ENCODE results near the gene ODAD4.

Gene ODAD4

GRCh38 chr17:41957869-41958439 lies 27.5 kb downstream of the ODAD4 start:
- no peak for DNase-seq (ENCODE audit: low read depth in 1 of 2, low spot score in 1 of 2)
- Histone ChIP-seq H3K27ac (replicated peaks) (no peak overlapping the region), H3K27me3 (ENCODE audit: insufficient read depth, poor library complexity, severe bottlenecking) (no peaks in the 10 kb centered on the region), H3K4me3 (replicated peaks; ENCODE audit: insufficient read depth, low read length) (no peak overlapping the region)
- no peak for TF ChIP-seq POLR2AphosphoS5 (IDR thresholded peaks at IDR 0.05; ENCODE audit: low read depth)
- no peak for TF ChIP-seq CTCF (IDR thresholded peaks at IDR 0.05; ENCODE audit: insufficient read depth, low read length)
- no peak for TF ChIP-seq SPI1 (IDR thresholded peaks at IDR 0.05; ENCODE audit: borderline replicate concordance, low read depth)
- TF ChIP-seq, protein P1, sequence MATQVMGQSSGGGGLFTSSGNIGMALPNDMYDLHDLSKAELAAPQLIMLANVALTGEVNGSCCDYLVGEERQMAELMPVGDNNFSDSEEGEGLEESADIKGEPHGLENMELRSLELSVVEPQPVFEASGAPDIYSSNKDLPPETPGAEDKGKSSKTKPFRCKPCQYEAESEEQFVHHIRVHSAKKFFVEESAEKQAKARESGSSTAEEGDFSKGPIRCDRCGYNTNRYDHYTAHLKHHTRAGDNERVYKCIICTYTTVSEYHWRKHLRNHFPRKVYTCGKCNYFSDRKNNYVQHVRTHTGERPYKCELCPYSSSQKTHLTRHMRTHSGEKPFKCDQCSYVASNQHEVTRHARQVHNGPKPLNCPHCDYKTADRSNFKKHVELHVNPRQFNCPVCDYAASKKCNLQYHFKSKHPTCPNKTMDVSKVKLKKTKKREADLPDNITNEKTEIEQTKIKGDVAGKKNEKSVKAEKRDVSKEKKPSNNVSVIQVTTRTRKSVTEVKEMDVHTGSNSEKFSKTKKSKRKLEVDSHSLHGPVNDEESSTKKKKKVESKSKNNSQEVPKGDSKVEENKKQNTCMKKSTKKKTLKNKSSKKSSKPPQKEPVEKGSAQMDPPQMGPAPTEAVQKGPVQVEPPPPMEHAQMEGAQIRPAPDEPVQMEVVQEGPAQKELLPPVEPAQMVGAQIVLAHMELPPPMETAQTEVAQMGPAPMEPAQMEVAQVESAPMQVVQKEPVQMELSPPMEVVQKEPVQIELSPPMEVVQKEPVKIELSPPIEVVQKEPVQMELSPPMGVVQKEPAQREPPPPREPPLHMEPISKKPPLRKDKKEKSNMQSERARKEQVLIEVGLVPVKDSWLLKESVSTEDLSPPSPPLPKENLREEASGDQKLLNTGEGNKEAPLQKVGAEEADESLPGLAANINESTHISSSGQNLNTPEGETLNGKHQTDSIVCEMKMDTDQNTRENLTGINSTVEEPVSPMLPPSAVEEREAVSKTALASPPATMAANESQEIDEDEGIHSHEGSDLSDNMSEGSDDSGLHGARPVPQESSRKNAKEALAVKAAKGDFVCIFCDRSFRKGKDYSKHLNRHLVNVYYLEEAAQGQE (IDR thresholded peaks at IDR 0.05; ENCODE audit: insufficient replicate concordance, low read depth) = no peak
- TF ChIP-seq GABPA (IDR thresholded peaks at IDR 0.05; ENCODE audit: low read depth) = no peak

DNA sequence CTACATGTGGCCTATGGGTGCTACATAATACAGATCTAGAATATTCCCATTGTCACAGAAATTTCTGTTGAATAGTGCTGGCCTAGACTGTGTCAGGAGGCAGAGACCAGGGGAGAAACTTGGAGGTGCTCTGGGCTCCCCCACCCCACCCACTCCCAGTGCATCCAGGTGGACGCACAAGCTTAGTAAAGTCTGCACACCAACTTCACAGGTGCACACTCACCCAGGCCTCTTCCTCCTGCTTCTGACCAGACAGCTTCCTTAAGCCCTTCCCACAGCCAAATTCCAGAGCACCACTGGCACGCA lies 28.6 kb downstream of the ODAD4 start:
- DNase-seq (ENCODE audit: low read depth in 1 of 2, low spot score in 1 of 2) = no peak
- Histone ChIP-seq H3K27me3 (ENCODE audit: insufficient read depth, poor library complexity, severe bottlenecking) (no peaks in the 10 kb centered on the region), H3K27ac (replicated peaks) (no peak overlapping the region), H3K4me3 (replicated peaks; ENCODE audit: insufficient read depth, low read length) (no peak overlapping the region)
- TF ChIP-seq CTCF (IDR thresholded peaks at IDR 0.05; ENCODE audit: insufficient read depth, low read length) (no peak), SPI1 (IDR thresholded peaks at IDR 0.05; ENCODE audit: borderline replicate concordance, low read depth) (no peak), POLR2AphosphoS5 (IDR thresholded peaks at IDR 0.05; ENCODE audit: low read depth) (no peak)
- TF ChIP-seq, protein P1 (IDR thresholded peaks at IDR 0.05; ENCODE audit: insufficient replicate concordance, low read depth) = no peak

- Histone ChIP-seq H3K27ac (replicated peaks) (no peak overlapping the region), H3K4me3 (replicated peaks; ENCODE audit: insufficient read depth, low read length) (no peak overlapping the region), H3K27me3 (ENCODE audit: insufficient read depth, poor library complexity, severe bottlenecking) (no peaks in the 10 kb centered on the region)
- DNase-seq (ENCODE audit: low read depth in 1 of 2, low spot score in 1 of 2) = peak in 1 of 2 experiments; percentile 63
- no peak for TF ChIP-seq SPI1 (IDR thresholded peaks at IDR 0.05; ENCODE audit: borderline replicate concordance, low read depth)
- no peak for TF ChIP-seq POLR2AphosphoS5 (IDR thresholded peaks at IDR 0.05; ENCODE audit: low read depth)
- no peak for TF ChIP-seq GABPA (IDR thresholded peaks at IDR 0.05; ENCODE audit: low read depth)
- TF ChIP-seq CTCF (IDR thresholded peaks at IDR 0.05; ENCODE audit: insufficient read depth, low read length) = peak; percentile 42
- TF ChIP-seq, protein P1 (IDR thresholded peaks at IDR 0.05; ENCODE audit: insufficient replicate concordance, low read depth) = no peak
Observed at GRCh38 chr17:41959336-41960095, 29.1 kb downstream of the ODAD4 start.

Measured in HL-60 (cell line).